GM13976 (cell line): ENCODE data around the gene MED8.

Experiments used
- DNase-seq: peaks from one replicate; pipeline ENCODE4 v3.0.0; 2012; ENCODE audit warnings: low spot score
- in situ Hi-C: fragments of 300-500 bp; cut with MboI; formaldehyde crosslinking; loops from one replicate; pipeline ENCODE4 v1.12.0; 2022; ENCODE audit warnings: low sequenced_read_pairs, mixed read lengths, inconsistent platforms; ENCODE audit not compliant: unreplicated experiment
- TF ChIP-seq, protein P1 (sequence below): IDR thresholded peaks from 2 replicates; pipeline ENCODE4 v1.5.1; 2012; ENCODE audit warnings: borderline replicate concordance, mild to moderate bottlenecking; ENCODE audit not compliant: insufficient read depth; ENCODE audit errors: extremely low read depth, missing control alignments, control extremely low read depth

Gene MED8

DNA sequence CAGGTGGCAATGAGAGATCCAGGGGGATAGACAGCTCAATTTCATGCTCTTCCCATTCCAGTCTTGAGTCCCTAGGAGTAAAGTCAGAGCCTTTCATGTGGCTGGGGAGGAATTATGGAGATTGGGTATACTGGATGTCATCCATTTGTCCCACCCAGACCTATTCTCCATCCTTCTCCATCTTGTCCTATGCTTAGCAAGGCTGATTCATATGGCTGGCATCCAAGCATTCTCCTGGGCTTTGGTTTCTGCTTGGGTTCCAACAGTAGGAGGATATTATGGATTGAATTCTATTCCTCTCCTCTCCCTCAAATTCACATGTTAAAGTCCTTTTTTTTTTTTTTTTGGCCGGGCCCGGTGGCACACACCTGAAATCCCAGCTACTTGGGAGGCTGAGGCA lies 34.7 kb downstream of the MED8 start:
- TF ChIP-seq, protein P1, sequence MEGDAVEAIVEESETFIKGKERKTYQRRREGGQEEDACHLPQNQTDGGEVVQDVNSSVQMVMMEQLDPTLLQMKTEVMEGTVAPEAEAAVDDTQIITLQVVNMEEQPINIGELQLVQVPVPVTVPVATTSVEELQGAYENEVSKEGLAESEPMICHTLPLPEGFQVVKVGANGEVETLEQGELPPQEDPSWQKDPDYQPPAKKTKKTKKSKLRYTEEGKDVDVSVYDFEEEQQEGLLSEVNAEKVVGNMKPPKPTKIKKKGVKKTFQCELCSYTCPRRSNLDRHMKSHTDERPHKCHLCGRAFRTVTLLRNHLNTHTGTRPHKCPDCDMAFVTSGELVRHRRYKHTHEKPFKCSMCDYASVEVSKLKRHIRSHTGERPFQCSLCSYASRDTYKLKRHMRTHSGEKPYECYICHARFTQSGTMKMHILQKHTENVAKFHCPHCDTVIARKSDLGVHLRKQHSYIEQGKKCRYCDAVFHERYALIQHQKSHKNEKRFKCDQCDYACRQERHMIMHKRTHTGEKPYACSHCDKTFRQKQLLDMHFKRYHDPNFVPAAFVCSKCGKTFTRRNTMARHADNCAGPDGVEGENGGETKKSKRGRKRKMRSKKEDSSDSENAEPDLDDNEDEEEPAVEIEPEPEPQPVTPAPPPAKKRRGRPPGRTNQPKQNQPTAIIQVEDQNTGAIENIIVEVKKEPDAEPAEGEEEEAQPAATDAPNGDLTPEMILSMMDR = no peak
- in situ Hi-C loops = loop anchor here (25.0 kb wide), 1 partner anchor 118 kb away; no protein-coding TSS in a partner anchor
- no peak for DNase-seq

GRCh38 chr1:43354471-43354870 lies 35.1 kb downstream of the MED8 start:
- TF ChIP-seq, protein P1 = no peak
- no peak for DNase-seq
- in situ Hi-C loops = loop anchor here (25.0 kb wide), 1 partner anchor 117 kb away; no protein-coding TSS in a partner anchor

DNA sequence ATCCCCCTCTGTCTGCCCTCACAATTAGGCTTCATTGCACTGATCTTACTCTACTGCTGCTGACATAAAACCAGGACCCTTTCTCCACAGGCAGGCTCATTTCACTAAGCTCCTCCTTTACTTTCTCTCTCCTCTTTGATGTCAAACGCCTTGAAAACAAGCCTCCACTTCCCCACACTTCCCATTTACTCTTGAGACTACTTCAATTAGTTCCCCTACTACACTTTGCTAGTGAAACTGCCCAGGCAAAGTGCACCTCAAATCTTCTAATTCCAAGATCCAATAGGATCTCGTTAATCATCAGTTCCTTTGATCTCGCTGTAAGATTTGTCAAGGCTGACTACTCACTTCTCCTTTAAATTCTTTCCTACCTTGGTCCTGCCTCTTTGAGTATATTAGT lies 36.7 kb downstream of the MED8 start:
- TF ChIP-seq, protein P1 = no peak
- in situ Hi-C loops = loop anchor here (25.0 kb wide), 1 partner anchor 116 kb away; no protein-coding TSS in a partner anchor
- DNase-seq = no peak

GRCh38 chr1:43352351-43352705 lies 37.3 kb downstream of the MED8 start:
- no peak for DNase-seq
- TF ChIP-seq, protein P1 = no peak
- in situ Hi-C loops = loop anchor here (25.0 kb wide), 1 partner anchor 115 kb away; no protein-coding TSS in a partner anchor

- TF ChIP-seq, protein P1 = no peak
- in situ Hi-C loops = loop anchor here (25.0 kb wide), 1 partner anchor 114 kb away; no protein-coding TSS in a partner anchor
- DNase-seq = no peak
Observed at GRCh38 chr1:43351421-43352350, 37.9 kb downstream of the MED8 start.

DNA sequence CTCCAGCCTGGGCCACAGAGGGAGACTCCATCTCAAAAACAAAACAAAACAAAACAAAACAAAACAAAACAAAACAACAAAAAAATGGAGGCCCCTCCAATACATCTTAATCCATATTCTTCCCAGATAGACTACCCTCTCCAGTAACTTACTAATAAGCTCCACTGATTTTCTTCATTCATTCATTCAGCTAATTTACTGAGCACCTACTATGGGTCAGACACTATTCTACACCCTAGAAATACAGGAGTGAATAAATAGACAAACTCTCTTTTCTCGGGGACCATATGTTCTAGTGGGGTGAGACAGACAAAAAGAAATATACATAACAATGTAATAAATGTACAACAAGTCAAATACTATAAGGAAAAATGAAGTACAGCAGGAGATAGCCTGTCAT lies 38.6 kb downstream of the MED8 start:
- DNase-seq = no peak
- TF ChIP-seq, protein P1 = no peak
- in situ Hi-C loops = loop anchor here (25.0 kb wide), 1 partner anchor 114 kb away; no protein-coding TSS in a partner anchor
